K562 (cell line): ENCODE data around the gene PSME1. TPM values are rescaled to one million over a fixed set of nuclear protein-coding genes. Genes with fewer than 3 reads are reported as not detected.

Experiments used
- ATAC-seq: fragments of 200-7000 bp; cut with Tn5 transposase; 3 replicates; pipeline ENCODE4 v1.9.1; 2020; ENCODE audit warnings: moderate library complexity
- BruUV-seq: library from RNA; stranded (reverse); fragments of 400-500 nt; replicated peaks from 2 replicates; lab custom pipeline; 2021; lab: Mats Ljungman, UMichigan
- CTCF ChIA-PET: fragments of 300-600 bp; formaldehyde crosslinking; extraction: SDS; loops from one replicate; lab custom pipeline; 2021; ENCODE audit warnings: low intra/inter-chr PET ratio; lab: Yijun Ruan, JAX
- POLR2A ChIA-PET: fragments of 300-600, 350-650 bp; sonication (Branson Sonifier 250); formaldehyde crosslinking; extraction: SDS; loops from one replicate; lab custom pipeline; 2021; ENCODE audit warnings: antibody characterized with exemption, inconsistent platforms; lab: Yijun Ruan, JAX
- DNase-seq, 4 experiments: peaks; one replicate each; pipeline versions ENCODE4 v3.0.0 to v3.0.0-alpha.2; 2011 to 2018; ENCODE audit warnings: low spot score in 3 of 4, mixed read lengths in 3 of 4; ENCODE audit errors: extremely low read depth in 1 of 4
- FAIRE-seq: peaks from 2 replicates; lab custom pipeline; 2011; peaks lifted over from hg19 to GRCh38; lab: Jason Lieb, UNC
- H2AFZ ChIP-seq: 2 replicates; pipeline ENCODE4 v1.6.0; 2011; ENCODE audit warnings: low read depth, low read length, control low read depth, inconsistent platforms
- H3K27ac ChIP-seq: fragments of 200-600 bp; 3 replicates; pipeline ENCODE4 v1.8.0; 2011; ENCODE audit warnings: low read depth, mild to moderate bottlenecking, control low read depth, inconsistent platforms, low read length, moderate library complexity, mixed read lengths; ENCODE audit errors: extremely low read depth
- H3K27me3 ChIP-seq, 2 experiments: fragments of 300-600 bp in 1 of 2; 2 replicates in 1 of 2; 3 replicates in 1 of 2; pipeline versions ENCODE4 v1.6.0 to v1.8.0; 2011; ENCODE audit warnings: inconsistent platforms in 2 of 2, low read length in 2 of 2, mild to moderate bottlenecking in 1 of 2, mixed read lengths in 1 of 2, moderate library complexity in 1 of 2; ENCODE audit not compliant: control insufficient read depth in 2 of 2, insufficient read depth in 2 of 2
- H3K36me3 ChIP-seq: fragments of 300-600 bp; 3 replicates; pipeline ENCODE4 v1.8.0; 2011; ENCODE audit warnings: mild to moderate bottlenecking, low read length, inconsistent platforms; ENCODE audit not compliant: control insufficient read depth, insufficient read depth
- H3K4me1 ChIP-seq, 2 experiments: fragments of 200-600 bp in 1 of 2; replicated peaks in 1 of 2; 2 replicates in 1 of 2; 3 replicates in 1 of 2; pipeline versions ENCODE4 v1.5.1 to v1.8.0; 2011; ENCODE audit warnings: inconsistent platforms in 2 of 2, low read length in 2 of 2, mild to moderate bottlenecking in 1 of 2, mixed read lengths in 1 of 2, moderate library complexity in 1 of 2; ENCODE audit not compliant: control insufficient read depth in 2 of 2, insufficient read depth in 2 of 2
- H3K4me2 ChIP-seq: 2 replicates; pipeline ENCODE4 v1.6.1; 2011; ENCODE audit warnings: low read length, control low read depth, inconsistent platforms, mixed read lengths; ENCODE audit not compliant: insufficient read depth
- H3K4me3 ChIP-seq: fragments of 200-600 bp; sonication (generic), shearing (Covaris generic); 2 replicates; pipeline ENCODE4 v1.5.1; 2016; ENCODE audit warnings: control low read depth, inconsistent platforms
- H3K79me2 ChIP-seq: fragments of 200-600 bp; 3 replicates; pipeline ENCODE4 v1.8.0; 2011; ENCODE audit warnings: low read length, inconsistent platforms; ENCODE audit not compliant: control insufficient read depth, insufficient read depth
- H3K9ac ChIP-seq, 2 experiments: 2 replicates each; pipeline versions ENCODE4 v1.6.0 to v1.6.1; 2011; ENCODE audit warnings: low read depth in 2 of 2, low read length in 2 of 2, control low read depth in 1 of 2, inconsistent platforms in 1 of 2, mild to moderate bottlenecking in 1 of 2, mixed read lengths in 1 of 2; ENCODE audit not compliant: insufficient read depth in 1 of 2
- H3K9me1 ChIP-seq: one replicate; pipeline ENCODE4 v1.6.0; 2011; ENCODE audit warnings: inconsistent platforms, mild to moderate bottlenecking, low read length, moderate library complexity; ENCODE audit not compliant: control insufficient read depth, insufficient read depth
- H3K9me3 ChIP-seq: replicated peaks from 2 replicates; pipeline ENCODE4 v1.5.1; 2011; ENCODE audit warnings: low read depth, low read length, inconsistent platforms; ENCODE audit not compliant: control insufficient read depth, insufficient read depth
- H4K20me1 ChIP-seq: replicated peaks from 2 replicates; pipeline ENCODE4 v1.6.1; 2011; ENCODE audit warnings: low read length, inconsistent platforms, mixed read lengths; ENCODE audit not compliant: control insufficient read depth, insufficient read depth
- ELF2 ChIP-seq: fragments of 250-450 bp; sonication (Bioruptor Pico); IDR thresholded peaks from 2 replicates; pipeline ENCODE4 v1.5.0; 2021; ENCODE audit warnings: mild to moderate bottlenecking
- GTF2E2 ChIP-seq: fragments of 200-800 bp; sonication (Bioruptor generic); IDR thresholded peaks from 2 replicates; pipeline ENCODE4 v1.6.1; 2016; ENCODE audit warnings: missing genetic modification characterization, missing compliant biosample characterization
- HDAC3 ChIP-seq: fragments of 450-650 bp; IDR thresholded peaks from 2 replicates; pipeline ENCODE4 v1.6.1; 2018; ENCODE audit warnings: borderline replicate concordance, mild to moderate bottlenecking, moderate library complexity; ENCODE audit not compliant: partially characterized antibody
- KLF16 ChIP-seq: IDR thresholded peaks from 2 replicates; pipeline ENCODE4 v1.6.1; 2016; ENCODE audit warnings: antibody characterized with exemption
- PKNOX1 ChIP-seq: fragments of 450-650 bp; IDR thresholded peaks from 2 replicates; pipeline ENCODE4 v1.6.1; 2016
- SMAD4 ChIP-seq: fragments of 250-450 bp; sonication (Bioruptor Pico); conservative IDR thresholded peaks from 2 replicates; pipeline ENCODE4 v1.8.0; 2021; ENCODE audit warnings: inconsistent platforms, mild to moderate bottlenecking, moderate library complexity
- ZBTB1 ChIP-seq: sonication (generic); formaldehyde crosslinking; IDR thresholded peaks from 2 replicates; pipeline ENCODE4 v1.8.1; 2023; ENCODE audit warnings: missing genetic modification reagents, low read depth, mild to moderate bottlenecking, borderline replicate concordance
- ZBTB12 ChIP-seq: fragments of 250-450 bp; sonication (Bioruptor Pico); IDR thresholded peaks from 2 replicates; pipeline ENCODE4 v1.4.0; 2020
- ZBTB49 ChIP-seq: sonication (generic); formaldehyde crosslinking; IDR thresholded peaks from 2 replicates; pipeline ENCODE4 v1.8.0; 2022; ENCODE audit warnings: missing genetic modification reagents, mild to moderate bottlenecking, borderline replicate concordance
- ZNF398 ChIP-seq: fragments of 250-450 bp; sonication (Bioruptor Pico); IDR thresholded peaks from 2 replicates; pipeline ENCODE4 v1.8.0; 2021; ENCODE audit warnings: moderate library complexity, mild to moderate bottlenecking, inconsistent platforms
- in situ Hi-C: fragments of 300-500 bp; cut with MboI; formaldehyde crosslinking; loops from 4 replicates; pipeline ENCODE4 v1.15.0; 2018; ENCODE audit warnings: inconsistent platforms, mixed read lengths
- intact Hi-C: fragments of 100-400 bp; cut with micrococcal nuclease; formaldehyde crosslinking; loops from 2 replicates; pipeline ENCODE4 v1.14.2; 2022
- polyA plus RNA-seq, 8 experiments: library from polyadenylated mRNA; depleted of rRNA in 4 of 8; stranded (reverse) in 5 of 8; unstranded in 3 of 8; fragments of >200 nt; fragmentation: Nextera tagmentation in 2 of 8; fragmentation: Illumina TruSeq in 1 of 8; extraction: Ambion mirVana in 2 of 8; extraction: Trizol in 1 of 8; gene quantifications; 2 replicates each; pipeline versions ENCODE4 v1.2.1 to v1.2.3, GENCODE V29; 2011 to 2014; ENCODE audit warnings: inconsistent platforms in 1 of 8, missing spikeins in 1 of 8
- total RNA-seq, 7 experiments: library from RNA; depleted of rRNA in 6 of 7; stranded (reverse); fragments of >200 nt in 6 of 7; fragmentation: Illumina TruSeq in 2 of 7; extraction: Trizol in 2 of 7; gene quantifications; 2 replicates each; pipeline versions ENCODE4 v1.2.1 to v1.2.3, GENCODE V29; 2011 to 2021; ENCODE audit warnings: low replicate concordance in 1 of 7

Gene PSME1
- total and polyA plus RNA-seq, 9 of the 15 experiments (the other 6 are each of a cell fraction or from before 2014, with no cell fraction given): 20.3 to 180 (median 67.5) TPM

GRCh38 chr14:24126939-24127338 lies 9.1 kb upstream of the PSME1 start:
- no peak for FAIRE-seq
- Histone ChIP-seq H3K4me3 (no peak overlapping the region), H3K9ac (no peak overlapping the region), H3K27me3 (no peaks in the 10 kb centered on the region), H3K27ac (no peak overlapping the region), H3K9me1 (no peaks in the 10 kb centered on the region), H3K4me1 (peaks cover 6 to 17% of the 10 kb centered on the region in 2 experiments; a peak in 4 of 5 replicates), H2AFZ (no peak overlapping the region), H3K9me3 (no peaks in the 10 kb centered on the region), H3K36me3 (peaks cover 12% of the 10 kb centered on the region; the same call in 2 of the 3 replicates), H3K4me2 (no peak overlapping the region), H3K79me2 (no peaks in the 10 kb centered on the region), H4K20me1 (no peaks in the 10 kb centered on the region)
- intact Hi-C loops (no loop called here), in situ Hi-C loops (no loop called here)
- TF ChIP-seq GTF2E2 (no peak), HDAC3 (no peak), ZBTB1 (CRISPR knock-in tag) (no peak), ZBTB49 (CRISPR knock-in tag) (no peak), ZBTB12 (no peak), KLF16 (no peak), PKNOX1 (no peak), SMAD4 (CRISPR knock-in tag) (no peak), ELF2 (CRISPR knock-in tag) (no peak), ZNF398 (CRISPR knock-in tag) (no peak)
- no peak for DNase-seq
- ChIA-PET POLR2A (interaction anchor here (0.6 to 4.2 kb wide), 2 partner anchors 11 to 14 kb away, joined by 3 to 38 read pairs; partner anchors contain the start of genes DCAF11, EMC9 and NRL), CTCF (no interaction called here)
- no peak for ATAC-seq
- no TSS peak for BruUV-seq
